OCI-LY1 (cell line): ENCODE data around the gene SLC9A1.

ENCODE experiments used
- CTCF ChIP-seq: fragments of 200-600 bp; sonication (generic), shearing (Covaris generic); IDR thresholded peaks from 2 replicates; pipeline ENCODE4 v1.5.1; 2017; ENCODE audit warnings: mild to moderate bottlenecking, antibody characterized with exemption, low read length, moderate library complexity, mixed read lengths
- EZH2 ChIP-seq: fragments of 200-600 bp; sonication (generic), shearing (Covaris generic); IDR thresholded peaks from 2 replicates; pipeline ENCODE4 v1.8.0; 2017; ENCODE audit warnings: borderline replicate concordance, mixed run types, mild to moderate bottlenecking, antibody characterized with exemption, low read length, moderate library complexity, mixed read lengths

GRCh38 chr1:27161594-27161993 lies 6.7 kb upstream of the SLC9A1 start:
- TF ChIP-seq CTCF, result no peak
- TF ChIP-seq EZH2, result no peak
